HCT116 (cell line): ENCODE measurements around the gene ZFPL1. TPM values are rescaled to one million over a fixed set of nuclear protein-coding genes. Genes with fewer than 3 reads are reported as not detected.

Experiments
- ATAC-seq: fragments of 200-7000 bp; cut with Tn5 transposase; 2 replicates; pipeline ENCODE4 v1.9.1; 2020; ENCODE audit warnings: mild to moderate bottlenecking, moderate library complexity
- BruUV-seq: library from RNA; stranded (reverse); fragments of 400-500 nt; replicated peaks from 2 replicates; lab custom pipeline; 2021; lab: Mats Ljungman, UMichigan
- CTCF ChIA-PET: fragments of 300-600 bp; sonication (Branson Sonifier 250); formaldehyde crosslinking; loops from one replicate; lab custom pipeline; 2021; ENCODE audit warnings: antibody characterized with exemption; lab: Charles Lee
- POLR2A ChIA-PET: fragments of 300-600, 350-600 bp; sonication (Branson Sonifier 250); formaldehyde crosslinking; loops from one replicate; lab custom pipeline; 2021; ENCODE audit warnings: antibody characterized with exemption; lab: Charles Lee
- RAD21 ChIA-PET, 2 experiments: fragments of 300-600 bp; sonication (Branson Sonifier 250); formaldehyde crosslinking; loops; one replicate each; lab custom pipeline; 2023; ENCODE audit warnings: low total read pairs in 2 of 2; ENCODE audit not compliant: uncharacterized antibody in 2 of 2, unreplicated experiment in 2 of 2, low non-redundant PET in 1 of 2; lab: Charles Lee
- DNase-seq: peaks from one replicate; pipeline ENCODE4 v3.0.0-alpha.2; 2010; ENCODE audit warnings: low read depth, low spot score
- H2AFZ ChIP-seq: fragments of 200-600 bp; shearing (Covaris generic), sonication (generic); 2 replicates; pipeline ENCODE4 v1.6.1; 2017; ENCODE audit warnings: low read depth, mixed run types, mixed read lengths, antibody characterized with exemption, low read length; ENCODE audit not compliant: poor library complexity, severe bottlenecking
- H3K27ac ChIP-seq: 2 replicates; pipeline ENCODE4 v1.5.1; 2012; ENCODE audit warnings: low read depth, low read length
- H3K27me3 ChIP-seq: fragments of 200-600 bp; sonication (generic); 2 replicates; pipeline ENCODE4 v1.6.1; 2016; ENCODE audit warnings: mixed run types, low read length, mixed read lengths; ENCODE audit not compliant: insufficient read depth
- H3K36me3 ChIP-seq, 2 experiments: fragments of 200-500 bp in 1 of 2; fragments of 200-600 bp in 1 of 2; sonication (Bioruptor generic) in 1 of 2; sonication (generic) in 1 of 2; 2 replicates each; pipeline versions ENCODE4 v1.5.1 to v1.6.1; 2014 to 2016; ENCODE audit warnings: low read length in 2 of 2, inconsistent platforms in 1 of 2, mixed read lengths in 1 of 2, mixed run types in 1 of 2; ENCODE audit not compliant: insufficient read depth in 2 of 2, control insufficient read depth in 1 of 2
- H3K4me1 ChIP-seq, 2 experiments: fragments of 200-600 bp in 1 of 2; sonication (generic) in 1 of 2; 2 replicates each; pipeline versions ENCODE4 v1.5.1 to v1.6.1; 2012 to 2017; ENCODE audit warnings: low read length in 2 of 2, inconsistent platforms in 1 of 2, mild to moderate bottlenecking in 1 of 2, mixed read lengths in 1 of 2, mixed run types in 1 of 2, moderate library complexity in 1 of 2; ENCODE audit not compliant: insufficient read depth in 2 of 2, control insufficient read depth in 1 of 2
- H3K4me2 ChIP-seq: fragments of 200-600 bp; sonication (generic); 2 replicates; pipeline ENCODE4 v1.6.1; 2017; ENCODE audit warnings: mixed run types, low read length, mixed read lengths
- H3K4me3 ChIP-seq, 2 experiments: fragments of 200-600 bp in 1 of 2; sonication (generic) in 1 of 2; replicated peaks in 1 of 2; 2 replicates each; pipeline ENCODE4 v1.5.1; 2011 to 2016; ENCODE audit warnings: low read length in 2 of 2, control low read depth in 1 of 2, low read depth in 1 of 2, mild to moderate bottlenecking in 1 of 2, mixed read lengths in 1 of 2, mixed run types in 1 of 2
- H3K79me2 ChIP-seq: fragments of 200-600 bp; sonication (generic); 2 replicates; pipeline ENCODE4 v1.6.1; 2017; ENCODE audit warnings: mild to moderate bottlenecking, mixed run types, low read length, moderate library complexity, mixed read lengths; ENCODE audit not compliant: insufficient read depth
- H3K9ac ChIP-seq: fragments of 200-600 bp; sonication (generic); 2 replicates; pipeline ENCODE4 v1.6.1; 2016; ENCODE audit warnings: low read length, mixed read lengths
- H3K9me2 ChIP-seq: fragments of 200-600 bp; sonication (generic), shearing (Covaris generic); 2 replicates; pipeline ENCODE4 v1.6.1; 2017; ENCODE audit warnings: mixed run types, mild to moderate bottlenecking, moderate library complexity; ENCODE audit not compliant: insufficient read depth
- H3K9me3 ChIP-seq, 2 experiments: fragments of 200-500 bp in 1 of 2; fragments of 200-600 bp in 1 of 2; sonication (Bioruptor generic) in 1 of 2; sonication (generic) in 1 of 2; 2 replicates each; pipeline ENCODE4 v1.6.1; 2014 to 2017; ENCODE audit warnings: low read length in 2 of 2, mixed read lengths in 2 of 2, inconsistent platforms in 1 of 2, low read depth in 1 of 2, mild to moderate bottlenecking in 1 of 2, mixed run types in 1 of 2, moderate library complexity in 1 of 2; ENCODE audit not compliant: control insufficient read depth in 1 of 2, insufficient read depth in 1 of 2
- H4K20me1 ChIP-seq: fragments of 200-600 bp; sonication (generic), shearing (Covaris generic); 2 replicates; pipeline ENCODE4 v1.6.1; 2017; ENCODE audit warnings: mixed run types, mild to moderate bottlenecking, moderate library complexity; ENCODE audit not compliant: insufficient read depth
- ATF3 ChIP-seq: IDR thresholded peaks from 2 replicates; pipeline ENCODE4 v1.6.1; 2012
- CBX3 ChIP-seq: IDR thresholded peaks from 2 replicates; pipeline ENCODE4 v1.6.1; 2012; ENCODE audit warnings: low read depth
- CEBPB ChIP-seq: IDR thresholded peaks from 2 replicates; pipeline ENCODE4 v1.6.1; 2012; ENCODE audit warnings: low read depth
- ELF1 ChIP-seq: IDR thresholded peaks from 2 replicates; pipeline ENCODE4 v1.6.1; 2012; ENCODE audit warnings: low read depth, borderline replicate concordance
- EZH2 ChIP-seq: fragments of 200-600 bp; sonication (generic); IDR thresholded peaks from 2 replicates; pipeline ENCODE4 v1.6.1; 2017; ENCODE audit warnings: antibody characterized with exemption, mixed run types
- FOSL1 ChIP-seq: IDR thresholded peaks from 2 replicates; pipeline ENCODE4 v1.6.1; 2012; ENCODE audit warnings: low read depth
- JUND ChIP-seq: IDR thresholded peaks from 2 replicates; pipeline ENCODE4 v1.6.1; 2012
- POLR2A ChIP-seq: IDR thresholded peaks from 2 replicates; pipeline ENCODE4 v1.7.0; 2011; ENCODE audit warnings: borderline replicate concordance; ENCODE audit not compliant: insufficient read depth, insufficient read length; ENCODE audit errors: extremely low read depth
- RAD21 ChIP-seq: IDR thresholded peaks from 2 replicates; pipeline ENCODE4 v1.6.1; 2012; ENCODE audit warnings: low read depth, mild to moderate bottlenecking
- SIN3A ChIP-seq: IDR thresholded peaks from 2 replicates; pipeline ENCODE4 v1.6.1; 2012; ENCODE audit warnings: low read depth
- SRF ChIP-seq: IDR thresholded peaks from 2 replicates; pipeline ENCODE4 v1.6.1; 2012; ENCODE audit warnings: low read depth
- YY1 ChIP-seq: IDR thresholded peaks from 2 replicates; pipeline ENCODE4 v1.6.1; 2011; ENCODE audit warnings: low read length, low read depth, moderate library complexity, mild to moderate bottlenecking; ENCODE audit not compliant: insufficient replicate concordance; ENCODE audit errors: extremely low read depth
- ZBTB33 ChIP-seq: IDR thresholded peaks from 2 replicates; pipeline ENCODE4 v1.6.1; 2011; ENCODE audit warnings: mild to moderate bottlenecking, low read length, moderate library complexity; ENCODE audit not compliant: insufficient replicate concordance; ENCODE audit errors: extremely low read depth
- ZNF274 ChIP-seq: fragments of 200-500 bp; sonication (Bioruptor generic); IDR thresholded peaks from 2 replicates; pipeline ENCODE4 v1.6.1; 2014; ENCODE audit warnings: mild to moderate bottlenecking, low read depth, low read length, inconsistent platforms
- intact Hi-C: fragments of 100-400 bp; cut with micrococcal nuclease; formaldehyde crosslinking; loops from 2 replicates; pipeline ENCODE4 v1.10.0; 2022
- total RNA-seq: library from RNA; stranded (reverse); gene quantifications from one replicate; pipeline ENCODE4 v1.2.1, GENCODE V29; 2021; ENCODE audit not compliant: unreplicated experiment
- TF ChIP-seq, protein P1 (sequence below): IDR thresholded peaks from 2 replicates; pipeline ENCODE4 v1.6.1; 2012; ENCODE audit warnings: low read depth

Gene ZFPL1
- total RNA-seq, 1 experiment from 2014 or later: 35.3 TPM

DNA sequence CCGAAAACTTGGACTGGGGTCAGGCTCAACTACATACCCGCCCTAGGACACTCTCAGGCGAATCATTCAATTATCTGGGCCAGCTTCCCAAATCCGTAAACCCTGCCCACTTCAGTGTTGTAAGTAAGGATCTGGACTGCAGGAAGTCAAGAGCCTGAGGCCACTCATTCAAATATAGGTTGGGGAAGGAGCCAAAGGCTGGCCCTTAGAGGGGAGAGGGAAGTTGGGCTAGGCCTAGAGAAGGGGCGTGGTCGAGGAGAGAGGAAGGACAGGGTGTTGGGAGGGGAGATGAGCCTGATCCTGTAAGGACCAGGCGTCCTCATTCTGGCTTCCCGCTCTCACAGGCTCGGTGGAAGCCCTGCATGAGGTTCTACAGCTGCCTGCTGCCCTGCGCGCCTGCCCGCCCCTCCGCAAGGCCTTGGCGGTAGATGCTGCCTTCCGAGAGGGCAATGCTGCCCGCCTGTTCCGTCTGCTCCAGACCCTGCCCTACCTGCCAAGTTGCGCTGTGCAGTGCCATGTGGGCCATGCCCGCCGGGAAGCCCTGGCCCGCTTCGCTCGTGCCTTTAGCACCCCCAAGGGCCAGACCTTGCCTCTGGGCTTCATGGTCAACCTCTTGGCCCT, 40.0 kb upstream of the ZFPL1 start:
- H3K9ac ChIP-seq: no peak overlapping the region
- H3K27ac ChIP-seq: peak overlapping the region; percentile 4
- peaks cover 25% of the 10 kb centered on the region for H3K79me2 ChIP-seq
- BruUV-seq: no TSS peak
- ATAC-seq (no peak), DNase-seq (no peak)
- H3K9me2 ChIP-seq: no peaks in the 10 kb centered on the region
- peaks cover 2 to 8% of the 10 kb centered on the region in 2 experiments; a peak in 2 of 4 replicates for H3K36me3 ChIP-seq
- peak overlapping the region; percentile 92; the same call in 1 of the 2 replicates for H3K4me2 ChIP-seq
- POLR2A ChIA-PET: no interaction called here
- no peak overlapping the region for H3K4me3 ChIP-seq
- TF ChIP-seq FOSL1 (no peak), ELF1 (no peak), POLR2A (no peak), ZBTB33 (no peak), EZH2 (no peak), RAD21 (no peak), ATF3 (no peak), SIN3A (no peak), JUND (no peak), CEBPB (no peak), ZNF274 (no peak), CBX3 (no peak), SRF (no peak), YY1 (no peak)
- TF ChIP-seq, protein P1, sequence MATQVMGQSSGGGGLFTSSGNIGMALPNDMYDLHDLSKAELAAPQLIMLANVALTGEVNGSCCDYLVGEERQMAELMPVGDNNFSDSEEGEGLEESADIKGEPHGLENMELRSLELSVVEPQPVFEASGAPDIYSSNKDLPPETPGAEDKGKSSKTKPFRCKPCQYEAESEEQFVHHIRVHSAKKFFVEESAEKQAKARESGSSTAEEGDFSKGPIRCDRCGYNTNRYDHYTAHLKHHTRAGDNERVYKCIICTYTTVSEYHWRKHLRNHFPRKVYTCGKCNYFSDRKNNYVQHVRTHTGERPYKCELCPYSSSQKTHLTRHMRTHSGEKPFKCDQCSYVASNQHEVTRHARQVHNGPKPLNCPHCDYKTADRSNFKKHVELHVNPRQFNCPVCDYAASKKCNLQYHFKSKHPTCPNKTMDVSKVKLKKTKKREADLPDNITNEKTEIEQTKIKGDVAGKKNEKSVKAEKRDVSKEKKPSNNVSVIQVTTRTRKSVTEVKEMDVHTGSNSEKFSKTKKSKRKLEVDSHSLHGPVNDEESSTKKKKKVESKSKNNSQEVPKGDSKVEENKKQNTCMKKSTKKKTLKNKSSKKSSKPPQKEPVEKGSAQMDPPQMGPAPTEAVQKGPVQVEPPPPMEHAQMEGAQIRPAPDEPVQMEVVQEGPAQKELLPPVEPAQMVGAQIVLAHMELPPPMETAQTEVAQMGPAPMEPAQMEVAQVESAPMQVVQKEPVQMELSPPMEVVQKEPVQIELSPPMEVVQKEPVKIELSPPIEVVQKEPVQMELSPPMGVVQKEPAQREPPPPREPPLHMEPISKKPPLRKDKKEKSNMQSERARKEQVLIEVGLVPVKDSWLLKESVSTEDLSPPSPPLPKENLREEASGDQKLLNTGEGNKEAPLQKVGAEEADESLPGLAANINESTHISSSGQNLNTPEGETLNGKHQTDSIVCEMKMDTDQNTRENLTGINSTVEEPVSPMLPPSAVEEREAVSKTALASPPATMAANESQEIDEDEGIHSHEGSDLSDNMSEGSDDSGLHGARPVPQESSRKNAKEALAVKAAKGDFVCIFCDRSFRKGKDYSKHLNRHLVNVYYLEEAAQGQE: no peak
- RAD21 ChIA-PET: no interaction called here
- H4K20me1 ChIP-seq: no peaks in the 10 kb centered on the region
- no peak overlapping the region for H2AFZ ChIP-seq
- CTCF ChIA-PET: no interaction called here
- no peaks in the 10 kb centered on the region for H3K9me3 ChIP-seq
- no peaks in the 10 kb centered on the region for H3K27me3 ChIP-seq
- intact Hi-C loops: loop anchor here (5.0 kb wide), 1 partner anchor 38 kb away; the partner anchor contains the start of genes CDCA5 and ZFPL1
- peaks cover 27 to 35% of the 10 kb centered on the region in 2 experiments for H3K4me1 ChIP-seq
